Raji (cell line): ENCODE data around the gene FYN.

Experiments
- POLR2A ChIP-seq: IDR thresholded peaks from 2 replicates; pipeline ENCODE4 v1.6.1; 2011; ENCODE audit warnings: low read depth, low read length, control low read depth; ENCODE audit not compliant: insufficient read depth

The FYN gene

DNA sequence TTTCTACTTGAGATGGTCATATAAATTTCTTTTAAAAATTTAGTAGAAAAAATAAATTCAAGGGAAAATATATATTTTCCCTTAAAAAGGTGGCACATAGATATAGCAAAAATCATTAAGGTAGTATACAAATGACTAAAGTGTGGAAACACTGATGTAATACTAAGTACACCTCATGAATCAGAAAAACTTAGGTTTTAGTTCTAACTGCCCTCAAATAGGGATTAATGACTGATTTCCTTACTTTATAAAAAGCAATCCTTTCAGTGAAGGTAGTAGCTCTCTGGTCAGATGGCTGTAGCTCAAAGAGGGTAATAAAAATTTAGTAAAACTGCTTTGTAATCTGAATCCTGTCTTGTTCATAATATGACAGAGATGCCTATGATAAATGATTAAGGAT is 63.5 kb downstream of the FYN start:
- no peak for TF ChIP-seq POLR2A

DNA sequence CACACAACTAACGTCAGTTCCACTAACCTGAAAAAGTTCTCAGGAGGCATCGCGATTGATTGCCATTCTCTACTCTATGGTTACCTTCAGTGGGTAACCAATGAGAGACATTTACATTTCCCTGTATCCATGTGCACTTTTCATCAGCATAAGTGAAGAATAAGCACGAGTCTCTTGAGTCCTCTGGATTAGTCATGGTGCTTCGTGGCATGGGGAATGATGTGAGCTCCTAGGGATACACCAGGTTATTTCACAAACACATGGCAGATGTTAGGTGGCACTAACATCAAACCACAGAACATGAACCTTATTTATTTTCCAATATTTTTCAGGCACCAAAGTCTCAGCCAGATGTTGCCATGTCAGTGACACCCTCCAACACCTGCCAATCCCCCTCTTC is 64.0 kb downstream of the FYN start:
- no peak for TF ChIP-seq POLR2A

- TF ChIP-seq POLR2A = no peak
Observed at GRCh38 chr6:111808493-111808892, 64.8 kb downstream of the FYN start.

DNA sequence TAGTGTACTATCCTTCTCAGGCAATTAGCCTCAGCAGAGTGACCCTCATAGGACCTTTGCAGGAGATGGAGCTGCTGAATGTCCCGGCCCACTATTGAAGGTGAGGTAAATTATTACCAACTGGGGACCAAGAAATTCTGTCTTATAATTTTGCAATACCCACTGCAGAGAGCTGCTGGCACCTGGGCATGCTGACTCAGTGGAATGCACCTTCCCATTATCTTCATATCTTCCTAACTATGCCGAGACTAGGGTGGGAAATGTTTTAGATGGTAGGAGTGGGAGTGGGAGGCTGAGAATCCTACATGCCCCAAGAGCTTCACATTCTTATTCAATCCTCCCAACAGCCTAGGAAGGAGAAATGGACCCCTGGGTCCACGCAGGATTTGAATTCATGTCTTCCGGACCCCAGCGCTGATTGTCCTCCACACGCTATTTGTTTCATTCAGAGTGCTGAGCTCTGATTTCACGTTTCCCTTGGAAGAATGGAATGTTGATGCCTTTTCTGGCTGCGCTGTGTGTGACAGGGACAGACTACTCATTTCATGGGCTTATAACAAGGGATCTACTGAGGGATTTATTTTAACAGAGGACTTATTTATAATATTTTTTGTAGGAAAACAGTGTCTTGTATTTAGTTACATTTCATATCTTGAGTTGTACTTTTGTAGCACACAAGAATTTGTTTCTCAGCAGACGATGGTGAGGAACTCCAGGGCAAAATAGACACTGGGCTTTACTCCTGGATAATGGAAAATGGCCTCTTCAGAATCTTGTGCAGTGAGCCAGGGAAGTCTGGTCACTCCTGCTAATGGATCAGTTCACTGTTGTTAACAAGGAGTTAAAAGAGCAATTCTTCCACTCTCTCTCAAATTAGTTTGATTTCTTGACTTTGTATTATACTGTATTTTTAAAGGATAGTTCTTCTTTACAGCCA is 66.4 kb downstream of the FYN start:
- TF ChIP-seq POLR2A = no peak

- no peak for TF ChIP-seq POLR2A
Observed at GRCh38 chr6:111806165-111806547, 67.1 kb downstream of the FYN start.

GRCh38 chr6:111805511-111806164 is 67.6 kb downstream of the FYN start:
- TF ChIP-seq POLR2A = no peak

GRCh38 chr6:111804627-111805235 is 68.5 kb downstream of the FYN start:
- no peak for TF ChIP-seq POLR2A

GRCh38 chr6:111803804-111804203 is 69.4 kb downstream of the FYN start:
- TF ChIP-seq POLR2A = no peak

DNA sequence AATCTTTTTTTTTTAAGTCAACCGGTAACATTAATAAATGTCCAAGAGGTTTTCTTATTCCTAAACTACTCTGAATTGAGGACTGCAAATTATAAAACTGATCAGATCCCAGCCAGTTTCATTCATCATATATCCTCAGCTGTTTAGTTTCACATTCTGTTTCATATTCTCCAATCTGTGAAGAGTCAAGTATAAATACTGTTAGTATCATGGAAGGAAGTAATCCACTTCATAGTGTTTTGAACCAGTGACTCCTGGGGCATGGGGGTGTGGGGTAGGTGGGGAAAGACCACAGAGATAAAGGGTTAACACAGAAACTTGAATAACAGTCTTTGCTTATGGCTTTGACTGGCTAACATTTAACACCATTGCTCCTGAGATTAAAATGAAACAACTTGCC is 69.9 kb downstream of the FYN start:
- TF ChIP-seq POLR2A = no peak

DNA sequence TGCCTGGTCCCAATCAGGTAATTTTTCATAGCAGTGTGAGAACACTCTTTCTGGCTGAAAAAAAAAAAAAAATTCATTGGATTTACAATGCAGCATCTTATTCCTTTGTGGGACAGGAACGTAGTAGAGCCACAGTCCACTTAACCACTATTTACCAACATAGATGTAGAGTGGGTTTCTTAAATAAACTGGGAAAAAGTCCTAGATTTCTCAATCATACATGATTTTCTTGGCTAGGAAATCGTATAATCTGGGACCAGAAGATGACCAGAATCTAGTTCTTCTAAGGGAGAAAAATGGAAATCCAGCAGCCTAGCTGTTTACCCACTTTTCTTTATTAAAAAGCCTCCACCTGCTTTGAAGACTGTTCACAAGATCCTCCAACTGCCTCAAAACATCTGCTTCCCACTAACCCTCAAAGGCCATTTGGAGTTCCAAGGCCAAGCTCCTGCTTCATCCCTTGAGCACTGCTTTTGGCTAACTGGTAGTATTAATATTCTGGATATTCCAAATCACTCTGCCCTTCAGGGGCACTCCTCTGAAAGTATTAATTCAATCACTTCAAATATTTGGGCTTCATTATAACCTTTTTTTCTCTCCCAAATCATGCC is 70.4 kb downstream of the FYN start:
- no peak for TF ChIP-seq POLR2A

DNA sequence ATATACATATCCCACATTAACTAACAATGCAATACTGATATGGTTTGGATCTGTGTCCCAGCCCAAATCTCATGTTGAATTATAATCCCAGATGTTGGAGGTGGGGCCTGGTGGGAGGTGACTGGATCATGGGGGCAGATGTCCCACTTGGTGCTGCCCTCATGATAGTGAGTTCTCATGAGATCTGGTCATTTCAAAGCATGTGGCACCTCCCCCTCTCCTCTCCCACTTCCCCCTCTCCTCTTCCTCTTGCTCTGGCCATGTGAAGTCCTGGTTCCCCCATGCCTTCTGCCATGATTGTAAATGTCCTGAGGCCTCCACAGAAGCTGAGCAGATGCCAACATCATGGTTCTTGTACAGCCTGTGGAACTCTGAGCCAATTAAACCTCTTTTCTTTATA is 71.2 kb downstream of the FYN start:
- no peak for TF ChIP-seq POLR2A

DNA sequence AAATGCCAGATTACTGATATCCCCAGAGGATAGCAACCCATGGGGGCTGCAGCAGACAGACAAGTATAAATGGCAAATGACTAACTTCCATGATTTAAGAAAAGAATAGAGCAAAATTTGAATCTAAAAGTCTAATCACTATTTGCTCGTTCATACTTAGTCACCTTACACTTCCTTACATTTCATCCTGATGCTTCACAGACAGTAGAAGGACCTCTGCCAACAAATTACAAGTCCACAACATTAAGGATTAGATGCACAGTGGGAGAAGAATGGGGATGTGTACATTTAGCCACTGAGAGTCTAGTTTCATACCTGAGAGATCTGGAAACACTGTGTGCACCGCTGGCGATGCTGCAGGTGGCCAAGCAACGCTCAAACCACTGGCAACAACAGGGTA is 72.4 kb downstream of the FYN start:
- TF ChIP-seq POLR2A = no peak

DNA sequence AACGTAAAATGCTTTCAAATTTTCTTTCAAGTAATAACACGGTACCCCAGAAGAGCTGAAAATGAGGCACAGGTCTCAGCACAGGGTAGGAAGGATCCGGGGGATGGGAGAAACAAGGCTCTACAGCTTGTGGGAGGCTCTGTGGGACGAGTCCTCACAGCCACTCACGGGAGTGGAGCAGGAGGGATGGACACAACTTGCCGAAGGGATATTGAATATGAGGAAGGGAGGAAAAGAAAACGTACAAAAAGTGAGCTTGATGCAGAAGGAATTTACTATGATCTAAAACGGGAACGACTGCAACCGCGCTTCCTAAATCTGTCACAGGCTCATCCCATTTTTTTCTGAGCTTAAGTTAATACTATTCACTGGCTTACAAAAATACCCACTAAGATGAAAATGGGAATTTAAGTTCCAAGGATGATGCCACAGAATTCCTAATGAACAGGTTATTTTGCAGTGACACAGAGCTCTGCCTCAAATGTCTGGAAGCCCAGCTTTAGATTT is 72.9 kb downstream of the FYN start:
- TF ChIP-seq POLR2A = no peak

- no peak for TF ChIP-seq POLR2A
Observed at GRCh38 chr6:111799576-111800258, 73.5 kb downstream of the FYN start.

DNA sequence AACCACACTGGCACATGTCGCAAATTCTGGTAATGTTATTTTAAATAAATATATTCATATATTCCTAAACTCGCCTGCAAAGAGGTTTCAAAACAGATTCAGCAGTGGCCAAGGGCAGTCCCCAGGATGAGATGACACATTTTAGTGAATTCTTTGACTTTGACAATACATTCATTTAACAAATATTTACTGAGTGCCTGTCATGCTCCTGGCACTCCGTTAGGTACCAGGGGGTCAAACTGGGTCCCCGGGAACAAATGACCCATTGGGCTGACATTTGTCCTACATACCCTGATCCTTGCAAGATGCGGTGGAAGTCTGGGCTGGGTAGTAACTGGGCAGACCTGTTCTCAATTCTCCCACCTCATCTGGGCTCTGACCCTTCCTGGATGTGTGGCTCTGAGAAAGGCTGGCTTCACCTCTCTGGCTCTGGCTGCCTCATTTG is 74.9 kb downstream of the FYN start:
- TF ChIP-seq POLR2A = no peak
